HEK293 (cell line): Measurements from ENCODE around the gene FOXO1.

ENCODE experiments used
- CTCF ChIA-PET: fragments of 350-600 bp; formaldehyde crosslinking; extraction: SDS; loops from one replicate; lab custom pipeline; 2021; ENCODE audit warnings: antibody characterized with exemption; lab: Yijun Ruan, JAX
- POLR2A ChIA-PET: fragments of 300-600 bp; formaldehyde crosslinking; extraction: SDS; loops from one replicate; lab custom pipeline; 2020; ENCODE audit warnings: antibody characterized with exemption, inconsistent platforms; lab: Yijun Ruan, JAX
- H3K27ac ChIP-seq: fragments of 200-500 bp; sonication (Bioruptor generic); 2 replicates; pipeline ENCODE4 v1.5.1; 2014; ENCODE audit warnings: low read depth, low read length, control low read depth, inconsistent platforms; ENCODE audit errors: extremely low read depth
- H3K36me3 ChIP-seq, 2 experiments: fragments of 200-500 bp in 1 of 2; sonication (Bioruptor generic) in 1 of 2; 1 replicate in 1 of 2; 2 replicates in 1 of 2; pipeline ENCODE4 v1.5.1; 2014 to 2017; ENCODE audit warnings: inconsistent platforms in 2 of 2, low read length in 2 of 2; ENCODE audit not compliant: control insufficient read depth in 2 of 2, insufficient read depth in 1 of 2
- H3K4me1 ChIP-seq: fragments of 200-500 bp; sonication (Bioruptor generic); 2 replicates; pipeline ENCODE4 v1.5.1; 2014; ENCODE audit warnings: mild to moderate bottlenecking, low read length, inconsistent platforms; ENCODE audit not compliant: control insufficient read depth, insufficient read depth
- H3K4me3 ChIP-seq: 2 replicates; pipeline ENCODE4 v1.5.1; 2011; ENCODE audit warnings: low read depth, mild to moderate bottlenecking, control low read depth, low read length, moderate library complexity
- H3K9me3 ChIP-seq: fragments of 200-500 bp; sonication (Bioruptor generic); 2 replicates; pipeline ENCODE4 v1.5.1; 2014; ENCODE audit warnings: low read depth, low read length, inconsistent platforms; ENCODE audit not compliant: control insufficient read depth, insufficient read depth
- BCL11B ChIP-seq: fragments of 450-650 bp; formaldehyde crosslinking; IDR thresholded peaks from 2 replicates; pipeline ENCODE4 v1.5.1; 2016; ENCODE audit warnings: low read depth, missing biosample characterization, missing genetic modification characterization
- HOXD13 ChIP-seq: sonication (generic); formaldehyde crosslinking; IDR thresholded peaks from 2 replicates; pipeline ENCODE4 v1.8.0; 2022; ENCODE audit warnings: missing genetic modification reagents, borderline replicate concordance
- PRDM1 ChIP-seq: fragments of 450-650 bp; formaldehyde crosslinking; IDR thresholded peaks from 2 replicates; pipeline ENCODE4; 2016; ENCODE audit warnings: missing biosample characterization, missing genetic modification characterization
- PRDM6 ChIP-seq: fragments of 450-650 bp; formaldehyde crosslinking; IDR thresholded peaks from 2 replicates; pipeline ENCODE4 v1.5.1; 2017; ENCODE audit warnings: missing biosample characterization, missing genetic modification characterization
- ZBTB10 ChIP-seq: fragments of 450-650 bp; formaldehyde crosslinking; IDR thresholded peaks from 2 replicates; pipeline ENCODE4 v1.5.1; 2016; ENCODE audit warnings: missing biosample characterization, missing genetic modification characterization
- ZNF133 ChIP-seq: fragments of 450-650 bp; formaldehyde crosslinking; IDR thresholded peaks from 2 replicates; pipeline ENCODE4 v1.5.1; 2016; ENCODE audit warnings: missing biosample characterization, missing genetic modification characterization
- ZNF214 ChIP-seq: fragments of 450-650 bp; formaldehyde crosslinking; IDR thresholded peaks from 2 replicates; pipeline ENCODE4 v1.5.1; 2017; ENCODE audit warnings: missing biosample characterization, mild to moderate bottlenecking, missing genetic modification characterization, borderline replicate concordance
- ZNF23 ChIP-seq: fragments of 450-650 bp; formaldehyde crosslinking; IDR thresholded peaks from 2 replicates; pipeline ENCODE4 v1.5.1; 2016; ENCODE audit warnings: missing biosample characterization, missing genetic modification characterization, borderline replicate concordance
- ZNF292 ChIP-seq: fragments of 450-650 bp; formaldehyde crosslinking; IDR thresholded peaks from 2 replicates; pipeline ENCODE4 v1.5.1; 2016; ENCODE audit warnings: low read depth, missing biosample characterization, missing genetic modification characterization, borderline replicate concordance
- ZNF37A ChIP-seq: fragments of 450-650 bp; IDR thresholded peaks from 2 replicates; pipeline ENCODE4 v1.5.1; 2018; ENCODE audit warnings: missing biosample characterization, missing genetic modification characterization
- ZNF555 ChIP-seq: fragments of 450-650 bp; formaldehyde crosslinking; conservative IDR thresholded peaks from 2 replicates; pipeline ENCODE4 v1.5.1; 2017; ENCODE audit warnings: missing biosample characterization, mild to moderate bottlenecking, missing genetic modification characterization, inconsistent platforms
- ZNF561 ChIP-seq: fragments of 450-650 bp; IDR thresholded peaks from 2 replicates; pipeline ENCODE4 v1.5.1; 2018; ENCODE audit warnings: missing biosample characterization, missing genetic modification characterization, borderline replicate concordance
- ZNF624 ChIP-seq: fragments of 450-650 bp; formaldehyde crosslinking; IDR thresholded peaks from 2 replicates; pipeline ENCODE4 v1.5.1; 2017; ENCODE audit warnings: missing biosample characterization, missing genetic modification characterization
- ZNF654 ChIP-seq: fragments of 450-650 bp; formaldehyde crosslinking; IDR thresholded peaks from 2 replicates; pipeline ENCODE4 v1.5.1; 2016; ENCODE audit warnings: low read depth, missing biosample characterization, missing genetic modification characterization
- ZNF785 ChIP-seq: fragments of 450-650 bp; formaldehyde crosslinking; IDR thresholded peaks from 2 replicates; pipeline ENCODE4 v1.5.1; 2016; ENCODE audit warnings: missing biosample characterization, missing genetic modification characterization
- ZNF843 ChIP-seq: fragments of 450-650 bp; formaldehyde crosslinking; IDR thresholded peaks from 2 replicates; pipeline ENCODE4 v1.5.1; 2016; ENCODE audit warnings: missing biosample characterization, missing genetic modification characterization
- TF ChIP-seq, protein P1 (sequence below): fragments of 450-650 bp; formaldehyde crosslinking; IDR thresholded peaks from 2 replicates; pipeline ENCODE4 v1.5.1; 2016; ENCODE audit warnings: missing biosample characterization, missing genetic modification characterization

Gene FOXO1

DNA sequence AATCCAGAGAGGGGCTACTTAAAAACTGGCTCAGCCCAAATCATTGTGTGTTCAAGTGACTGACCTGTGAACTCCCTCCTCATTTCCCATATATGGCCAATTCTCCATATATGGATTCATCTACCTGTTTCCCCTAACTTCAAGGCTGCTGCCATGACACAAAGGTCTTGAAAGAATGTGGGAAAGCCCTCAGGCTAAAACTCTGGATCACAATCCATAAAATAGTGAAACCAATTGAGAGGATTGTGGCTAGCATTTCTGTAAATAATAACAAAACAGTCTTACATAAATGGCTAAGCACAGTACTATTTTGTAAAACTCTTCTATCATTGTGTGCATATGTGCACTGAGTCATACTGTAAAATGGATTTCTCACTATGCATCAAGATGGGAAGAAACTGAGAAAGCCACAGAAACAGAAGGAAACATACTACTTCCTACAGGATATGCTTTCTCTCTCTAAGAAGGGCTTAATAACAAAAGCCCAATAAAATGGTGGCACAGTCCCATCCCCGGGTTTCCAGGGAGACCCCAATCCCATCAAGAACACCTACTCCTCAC is 80.5 kb downstream of the FOXO1 start:
- no peak overlapping the region for H3K4me3 ChIP-seq
- H3K27ac ChIP-seq, result no peak overlapping the region
- peaks cover 8% of the 10 kb centered on the region for H3K4me1 ChIP-seq
- POLR2A ChIA-PET, result no interaction called here
- TF ChIP-seq ZNF37A (tag by site-specific recombination) (no peak), BCL11B (tag by site-specific recombination) (no peak), PRDM6 (tag by site-specific recombination) (0 out of 2 replicates have a peak, but pooled peaks have one; percentile 29), ZNF785 (tag by site-specific recombination) (no peak)
- TF ChIP-seq, all 188 proteins: peak for 1
- no peaks in the 10 kb centered on the region for H3K36me3 ChIP-seq
- CTCF ChIA-PET, result no interaction called here
- H3K9me3 ChIP-seq, result no peaks in the 10 kb centered on the region

DNA sequence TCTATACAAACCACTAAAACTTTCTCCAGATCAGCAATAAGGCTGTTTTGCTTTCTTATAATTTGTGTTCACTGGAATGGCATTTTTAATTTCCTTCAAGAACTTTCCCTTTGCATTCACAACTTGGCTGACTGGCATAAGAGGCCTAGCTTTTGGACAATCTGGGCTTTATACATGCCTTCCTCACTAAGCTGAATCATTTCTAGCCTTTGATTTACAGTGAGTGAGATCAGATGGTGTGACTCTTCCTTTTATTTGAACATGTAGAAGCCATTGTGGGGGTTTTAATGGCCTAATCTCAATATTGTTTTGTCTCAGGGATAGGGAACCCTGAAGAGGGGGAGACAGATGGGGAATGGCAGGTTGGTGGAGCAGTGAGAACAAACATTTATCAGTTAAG is 82.7 kb downstream of the FOXO1 start:
- H3K4me1 ChIP-seq, result peaks cover 8% of the 10 kb centered on the region
- CTCF ChIA-PET, result no interaction called here
- H3K4me3 ChIP-seq, result no peak overlapping the region
- TF ChIP-seq HOXD13 (CRISPR knock-in tag) (no peak), PRDM1 (tag by site-specific recombination) (0 out of 2 replicates have a peak, but pooled peaks have one; percentile 26)
- TF ChIP-seq, all 188 proteins: peak for 1
- POLR2A ChIA-PET, result no interaction called here
- no peaks in the 10 kb centered on the region for H3K36me3 ChIP-seq
- no peaks in the 10 kb centered on the region for H3K9me3 ChIP-seq
- no peak overlapping the region for H3K27ac ChIP-seq

GRCh38 chr13:40582531-40582930 is 83.9 kb downstream of the FOXO1 start:
- no peaks in the 10 kb centered on the region for H3K9me3 ChIP-seq
- H3K4me3 ChIP-seq, result no peak overlapping the region
- CTCF ChIA-PET, result interaction anchor here (0.6 kb wide), 1 partner anchor 85 kb away, joined by 3 read pairs; no protein-coding TSS in a partner anchor
- no peaks in the 10 kb centered on the region for H3K36me3 ChIP-seq
- POLR2A ChIA-PET, result no interaction called here
- H3K27ac ChIP-seq, result no peak overlapping the region
- H3K4me1 ChIP-seq, result peaks cover 8% of the 10 kb centered on the region
- TF ChIP-seq ZNF654 (tag by site-specific recombination) (no peak), ZNF292 (tag by site-specific recombination) (no peak), ZBTB10 (no peak), ZNF624 (no peak), ZNF214 (tag by site-specific recombination) (no peak), ZNF561 (tag by site-specific recombination) (no peak), ZNF23 (tag by site-specific recombination) (no peak), ZNF555 (no peak), ZNF843 (tag by site-specific recombination) (no peak), ZNF133 (no peak)
- TF ChIP-seq, protein P1, sequence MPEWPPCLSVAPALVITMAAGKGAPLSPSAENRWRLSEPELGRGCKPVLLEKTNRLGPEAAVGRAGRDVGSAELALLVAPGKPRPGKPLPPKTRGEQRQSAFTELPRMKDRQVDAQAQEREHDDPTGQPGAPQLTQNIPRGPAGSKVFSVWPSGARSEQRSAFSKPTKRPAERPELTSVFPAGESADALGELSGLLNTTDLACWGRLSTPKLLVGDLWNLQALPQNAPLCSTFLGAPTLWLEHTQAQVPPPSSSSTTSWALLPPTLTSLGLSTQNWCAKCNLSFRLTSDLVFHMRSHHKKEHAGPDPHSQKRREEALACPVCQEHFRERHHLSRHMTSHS (tag by site-specific recombination), result no peak
